NCI-H2081 treated with DMSO at 0.1 percent for 48 hours (cell line): ENCODE measurements around the gene RAP1GAP2.
"Not testable (repeated sequence)": the region's sequence is repeated elsewhere in the genome, so short reads cannot be mapped to it uniquely, and the experiment has no call there.

Source experiments
- DNase-seq: peaks from one replicate; lab custom pipeline; 2025; lab: John Stamatoyannopoulos, UW

The RAP1GAP2 gene

DNA sequence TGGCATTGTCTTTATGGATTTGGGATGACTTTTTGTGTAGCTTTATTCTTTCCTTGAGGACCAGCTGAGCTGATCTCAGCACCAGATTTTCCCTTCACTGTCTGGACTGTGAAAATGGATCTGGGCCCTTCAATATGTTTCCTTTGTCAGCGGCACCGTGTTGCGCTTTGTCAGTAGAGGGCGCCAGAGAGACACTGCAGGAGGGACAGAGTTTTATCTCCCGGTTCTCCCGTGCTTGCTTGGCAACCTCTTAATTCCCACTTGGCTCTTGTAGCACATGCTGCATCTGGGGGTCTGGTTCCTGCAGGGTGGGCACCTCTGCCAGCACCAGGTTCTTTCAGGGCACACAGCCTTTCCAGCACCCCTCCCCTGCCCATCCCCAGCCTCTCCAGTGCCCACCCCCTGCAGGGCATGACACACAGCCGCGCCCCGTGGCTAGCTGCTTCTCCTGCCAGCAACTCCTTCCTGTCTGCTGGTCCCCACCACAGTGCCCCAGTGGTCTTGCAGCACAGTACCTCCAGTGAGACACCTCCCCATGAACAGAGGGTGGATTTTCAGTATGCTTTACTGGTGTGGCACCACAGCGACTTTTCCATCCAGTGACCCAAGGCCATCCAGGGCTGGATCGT is 247.6 kb downstream of the RAP1GAP2 start:
- no peak for DNase-seq

DNA sequence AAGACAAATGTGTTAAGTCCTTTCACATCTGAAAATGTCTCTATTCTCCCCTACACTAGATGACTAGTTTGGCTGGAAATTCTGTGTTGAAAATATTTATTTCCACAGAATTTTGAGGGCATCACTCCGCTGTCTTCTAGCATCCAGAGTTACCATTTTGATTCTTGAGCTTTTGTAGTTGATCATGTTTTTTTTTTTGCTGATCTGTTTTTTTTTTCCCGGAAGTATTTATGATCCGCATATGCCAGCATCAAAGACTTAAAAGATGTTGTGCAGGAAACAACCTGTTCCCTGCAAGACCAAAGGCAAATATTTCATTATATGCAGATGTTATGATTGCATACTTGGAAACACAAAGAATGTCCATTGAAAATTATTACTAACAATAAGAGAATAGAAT is 250.5 kb downstream of the RAP1GAP2 start:
- no peak for DNase-seq

DNA sequence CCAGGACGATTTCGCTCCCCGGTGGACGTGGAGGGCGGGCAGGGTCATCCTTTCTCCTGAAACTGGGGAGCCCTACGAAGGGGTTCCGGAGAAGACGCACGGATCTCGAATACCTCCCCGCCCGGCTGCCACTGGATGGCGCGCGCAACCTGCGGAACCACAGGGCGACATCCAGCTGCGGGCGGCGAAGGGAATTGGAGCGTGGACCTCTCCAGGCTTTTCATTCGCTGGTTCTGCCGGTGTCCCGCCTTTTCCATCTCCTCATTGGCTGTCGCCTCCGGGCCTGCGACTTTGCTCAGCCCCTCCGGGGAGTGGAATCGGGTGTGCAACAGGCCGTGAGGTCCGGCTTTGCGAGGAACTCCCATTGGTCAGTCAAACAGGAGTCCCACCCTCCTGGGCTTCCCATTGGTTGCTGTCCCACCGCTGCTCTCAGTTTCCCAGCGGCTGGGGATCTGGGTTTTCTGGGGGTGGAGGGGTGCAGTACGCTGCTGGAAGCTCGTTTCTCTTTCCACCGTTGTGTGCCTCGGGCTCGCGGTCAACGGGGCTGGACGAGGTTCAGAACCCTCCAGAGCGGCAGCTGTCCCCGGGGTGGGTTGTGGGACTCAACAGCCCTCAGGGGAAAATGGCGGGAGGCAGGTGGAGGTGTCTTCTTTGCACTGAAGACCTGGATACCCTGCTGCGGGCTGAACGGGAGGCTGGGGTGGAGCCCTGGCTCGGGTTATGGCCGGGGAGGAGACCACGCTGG is 252.7 kb downstream of the RAP1GAP2 start:
- peak; percentile 91 for DNase-seq

DNA sequence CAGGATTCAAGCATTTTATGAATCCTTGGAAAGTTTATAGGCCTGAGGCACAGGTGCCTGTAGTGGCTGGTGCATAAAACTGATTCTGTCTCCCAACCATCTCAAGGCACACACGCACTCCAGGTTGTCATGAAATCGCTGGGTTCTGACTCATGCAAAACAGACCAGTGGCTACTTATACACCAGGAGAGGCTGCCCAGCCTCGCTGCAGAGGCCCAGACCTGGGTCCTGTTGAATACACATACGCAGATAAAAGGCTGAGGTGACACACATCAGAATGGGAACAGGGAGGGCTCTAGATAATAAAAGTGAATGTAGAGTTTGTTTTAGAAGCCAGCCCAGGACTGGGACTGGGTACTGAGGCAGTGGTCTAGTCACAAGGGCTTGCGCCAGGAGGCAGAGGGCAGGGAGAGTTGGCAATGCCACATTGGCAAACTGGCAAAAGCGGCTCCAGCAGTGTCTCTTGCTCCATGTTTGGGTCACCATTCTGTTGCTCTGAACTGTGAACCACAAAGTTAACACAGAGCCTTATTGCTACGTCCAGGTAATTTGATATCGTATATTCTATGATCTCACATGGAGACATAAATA is 253.6 kb downstream of the RAP1GAP2 start:
- no peak for DNase-seq

DNA sequence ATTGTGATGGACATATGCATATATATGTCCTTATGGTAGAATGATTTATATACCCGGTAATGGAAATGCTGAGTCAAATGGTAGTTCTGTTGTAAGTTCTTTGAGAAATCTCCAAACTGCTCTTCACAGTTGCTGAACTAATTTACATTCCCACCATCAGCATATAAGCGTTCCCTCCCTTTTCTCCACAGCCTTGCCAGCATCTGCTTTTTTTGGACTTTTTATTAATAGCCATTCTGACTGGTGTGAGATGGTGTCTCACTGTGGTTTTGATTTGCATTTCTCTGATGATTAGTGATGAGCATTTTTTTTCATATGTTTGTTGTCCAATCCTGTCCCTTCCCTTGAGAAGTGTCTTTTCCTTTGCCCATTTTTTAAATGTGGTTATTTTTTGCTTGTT is 258.6 kb downstream of the RAP1GAP2 start:
- not testable (repeated sequence) for DNase-seq

DNA sequence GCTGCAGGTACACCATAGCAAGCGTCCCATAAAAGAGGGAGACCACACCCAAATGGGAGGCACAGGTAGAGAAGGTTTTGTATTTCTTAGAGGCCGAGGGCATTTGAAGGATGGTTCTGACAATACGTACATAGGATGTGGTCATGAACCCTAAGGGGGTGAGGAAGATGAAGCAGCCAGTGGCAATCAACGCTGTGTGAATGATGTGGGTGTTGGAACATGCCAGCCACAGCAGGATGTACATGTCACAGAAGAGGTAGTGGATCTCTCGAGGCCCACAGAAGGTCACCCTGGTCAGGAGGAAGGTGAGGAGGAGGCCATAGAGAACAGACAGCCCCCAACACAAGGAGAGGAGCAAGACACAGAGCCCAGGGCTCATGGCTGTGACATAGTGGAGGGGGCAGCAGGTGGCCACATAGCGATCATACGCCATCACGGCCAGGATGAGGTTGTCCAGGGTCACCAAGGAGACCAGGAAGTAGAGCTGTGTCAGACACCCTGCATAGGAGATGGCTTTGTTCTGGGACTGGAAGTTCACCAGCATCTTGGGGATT is 266.7 kb downstream of the RAP1GAP2 start:
- not testable (repeated sequence) for DNase-seq

DNA sequence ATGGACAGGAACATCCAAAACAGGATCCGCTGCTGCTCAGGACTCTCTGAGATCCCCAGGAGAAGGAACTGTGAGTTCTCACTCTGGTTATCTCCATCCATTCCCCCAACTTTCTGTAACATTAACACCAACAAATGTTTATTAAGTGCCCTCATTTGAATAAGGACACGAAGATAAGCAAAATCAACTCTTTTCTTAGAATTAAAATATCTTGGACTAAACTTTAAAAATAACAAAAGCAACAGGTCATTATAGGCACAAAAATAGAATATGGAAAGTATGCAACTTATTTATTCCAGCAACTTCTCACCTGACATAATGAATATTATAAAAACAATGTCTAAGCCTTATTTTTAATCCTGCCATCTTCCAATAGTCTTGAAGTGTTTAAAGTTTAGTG is 267.3 kb downstream of the RAP1GAP2 start, which contains the start of gene OR1D5:
OR1D5 (minus strand) TSS at position 101 of the 400 bp plus-strand sequence; CDS start at position 101, 0 bp downstream.
- DNase-seq, result not testable (repeated sequence)

DNA sequence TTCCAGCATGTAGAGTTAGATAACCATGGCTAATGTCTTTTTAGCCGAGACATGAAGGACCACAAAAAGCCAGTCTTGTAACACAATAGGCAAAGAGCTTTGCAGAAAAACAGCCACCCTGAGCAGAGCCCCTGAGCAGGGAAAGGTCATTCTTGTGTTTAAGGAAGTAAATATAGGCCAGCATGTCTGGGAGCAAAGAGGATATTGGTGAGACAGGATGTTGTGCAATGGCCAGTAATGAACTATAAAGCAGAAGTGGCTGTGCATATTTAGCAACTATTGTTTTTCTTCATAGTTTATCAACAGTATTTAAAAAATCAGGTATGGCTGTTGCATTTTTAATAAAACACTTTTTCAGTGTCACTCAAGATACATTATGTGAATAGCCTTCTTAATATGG is 269.0 kb downstream of the RAP1GAP2 start:
- not testable (repeated sequence) for DNase-seq

DNA sequence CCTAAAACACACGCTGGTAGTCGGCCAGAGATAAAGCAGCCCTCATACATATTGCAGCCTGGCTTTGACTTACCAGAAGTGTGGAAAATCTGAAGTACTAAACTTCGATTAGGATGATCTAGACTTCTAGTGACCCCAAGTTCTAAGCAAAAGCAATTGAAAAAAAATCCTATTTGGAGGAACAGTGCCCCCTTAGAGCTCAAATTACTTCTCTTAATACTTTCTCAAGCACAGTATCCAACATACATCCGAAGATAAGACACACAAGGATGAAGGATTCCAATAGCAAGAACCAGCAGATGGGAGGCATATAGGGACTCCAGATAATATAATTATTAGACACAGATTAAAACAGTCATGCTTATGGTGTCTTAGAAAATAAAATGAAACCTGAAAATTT is 277.6 kb downstream of the RAP1GAP2 start:
- DNase-seq, result not testable (repeated sequence)
